Measurements from ENCODE around the gene NEK10.
A peak's percentile ranks its signal among the peaks of the same experiment; 100 is the strongest.

The NEK10 gene

GRCh38 chr3:27110020-27110419 lies 259.2 kb downstream of the NEK10 start:
- H3K9me3 ChIP-seq (ENCODE audit: control insufficient read depth, insufficient read depth, low read length): no peaks in the 10 kb centered on the region

GRCh38 chr3:27108322-27108721 lies 260.9 kb downstream of the NEK10 start:
- Histone ChIP-seq H3K27me3 (ENCODE audit: control insufficient read depth, insufficient read depth, low read length) (no peaks in the 10 kb centered on the region), H3K9me3 (ENCODE audit: control insufficient read depth, insufficient read depth, low read length) (no peaks in the 10 kb centered on the region), H3K4me1 (ENCODE audit: control insufficient read depth, insufficient read depth, low read length) (peaks cover 1% of the 10 kb centered on the region; the same call in 1 of the 2 replicates), H3K4me3 (ENCODE audit: low read length) (no peak overlapping the region), H3K27ac (ENCODE audit: low read length) (no peak overlapping the region), H3K36me3 (ENCODE audit: control insufficient read depth, insufficient read depth, low read length) (no peaks in the 10 kb centered on the region)
- no peak for DNase-seq (ENCODE audit: low read depth, low spot score)
- WGBS (ENCODE audit: insufficient coverage, insufficient read length): no CpG with 5 or more reads among the region's 4 CpGs

More at GRCh38 chr3:27110020-27110419, 259.2 kb downstream of the NEK10 start:
- Histone ChIP-seq H3K4me1 (ENCODE audit: control insufficient read depth, insufficient read depth, low read length) (peaks cover 1% of the 10 kb centered on the region; the same call in 1 of the 2 replicates), H3K36me3 (ENCODE audit: control insufficient read depth, insufficient read depth, low read length) (no peaks in the 10 kb centered on the region), H3K4me3 (ENCODE audit: low read length) (no peak overlapping the region), H3K27me3 (ENCODE audit: control insufficient read depth, insufficient read depth, low read length) (no peaks in the 10 kb centered on the region), H3K27ac (ENCODE audit: low read length) (no peak overlapping the region)
- DNase-seq (ENCODE audit: low read depth, low spot score): no peak
- no CpG with 5 or more reads among the region's 3 CpGs for WGBS (ENCODE audit: insufficient coverage, insufficient read length)

- no peaks in the 10 kb centered on the region for H3K9me3 ChIP-seq (ENCODE audit: control insufficient read depth, insufficient read depth, low read length)
- H3K27me3 ChIP-seq (ENCODE audit: control insufficient read depth, insufficient read depth, low read length): no peaks in the 10 kb centered on the region
- H3K4me1 ChIP-seq (ENCODE audit: control insufficient read depth, insufficient read depth, low read length): peaks cover 1% of the 10 kb centered on the region; the same call in 1 of the 2 replicates
- DNase-seq (ENCODE audit: low read depth, low spot score): peak; percentile 25
- no peak overlapping the region for H3K4me3 ChIP-seq (ENCODE audit: low read length)
- no peaks in the 10 kb centered on the region for H3K36me3 ChIP-seq (ENCODE audit: control insufficient read depth, insufficient read depth, low read length)
- no peak overlapping the region for H3K27ac ChIP-seq (ENCODE audit: low read length)
- no CpG with 5 or more reads among the region's 6 CpGs for WGBS (ENCODE audit: insufficient coverage, insufficient read length)
Measured at GRCh38 chr3:27105904-27106303, 263.3 kb downstream of the NEK10 start.

DNA sequence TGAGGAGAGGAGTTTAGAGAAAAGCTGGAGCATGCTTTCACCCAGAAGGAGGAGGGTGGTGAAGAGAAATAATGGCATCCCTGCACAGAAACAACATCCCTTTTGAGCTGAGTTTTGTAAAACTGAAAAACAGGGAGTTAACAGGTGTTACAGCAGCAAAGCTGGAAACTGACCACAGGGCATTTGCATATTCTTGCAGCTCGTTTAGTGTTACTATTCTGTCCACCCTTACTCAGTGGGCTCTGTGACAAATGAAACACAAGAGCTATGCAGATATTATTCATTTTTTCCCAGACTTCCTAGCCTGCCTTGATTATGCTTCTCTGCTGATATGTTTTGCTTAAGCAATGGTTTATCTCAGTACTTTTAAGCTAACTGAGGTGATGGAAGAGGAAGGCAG lies 272.0 kb downstream of the NEK10 start:
- H3K36me3 ChIP-seq (ENCODE audit: control insufficient read depth, insufficient read depth, low read length): no peaks in the 10 kb centered on the region
- H3K27ac ChIP-seq (ENCODE audit: low read length): no peak overlapping the region
- no peaks in the 10 kb centered on the region for H3K9me3 ChIP-seq (ENCODE audit: control insufficient read depth, insufficient read depth, low read length)
- DNase-seq (ENCODE audit: low read depth, low spot score): no peak
- H3K4me1 ChIP-seq (ENCODE audit: control insufficient read depth, insufficient read depth, low read length): no peaks in the 10 kb centered on the region
- no CpG with 5 or more reads among the region's 1 CpG for WGBS (ENCODE audit: insufficient coverage, insufficient read length)
- H3K4me3 ChIP-seq (ENCODE audit: low read length): no peak overlapping the region
- H3K27me3 ChIP-seq (ENCODE audit: control insufficient read depth, insufficient read depth, low read length): no peaks in the 10 kb centered on the region

DNA sequence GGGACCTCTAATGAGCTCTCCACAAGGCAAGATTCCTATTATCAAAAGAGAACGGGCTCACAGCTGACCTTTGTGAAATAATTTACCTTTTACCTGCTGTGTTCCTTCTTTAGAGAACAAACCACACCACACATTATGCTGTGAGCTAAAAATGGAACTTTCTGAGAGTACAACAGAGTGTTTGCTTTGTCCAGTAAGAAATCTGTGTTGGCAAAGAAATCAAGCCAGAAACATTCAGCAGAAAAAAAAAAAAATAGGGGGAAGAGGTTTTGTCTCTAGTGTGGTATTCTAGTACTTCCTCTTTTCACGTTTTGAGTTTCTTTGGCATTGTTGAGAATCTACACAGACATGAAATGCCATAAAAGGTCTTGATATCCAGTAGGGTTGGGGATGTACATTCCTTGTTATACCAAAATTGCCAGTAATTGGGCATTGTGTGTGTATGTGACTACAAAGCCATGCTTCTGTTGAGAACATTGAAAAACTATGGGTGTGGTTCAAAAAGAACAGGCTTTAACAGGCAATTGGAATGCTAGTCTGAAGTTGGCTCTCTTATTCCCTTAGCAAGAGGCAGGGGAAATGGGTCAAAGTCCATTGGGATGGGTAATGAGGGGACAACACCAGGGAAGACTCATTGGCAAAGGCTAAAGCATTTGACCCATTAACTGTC lies 273.5 kb downstream of the NEK10 start:
- Histone ChIP-seq H3K4me3 (ENCODE audit: low read length) (no peak overlapping the region), H3K36me3 (ENCODE audit: control insufficient read depth, insufficient read depth, low read length) (no peaks in the 10 kb centered on the region), H3K9me3 (ENCODE audit: control insufficient read depth, insufficient read depth, low read length) (no peaks in the 10 kb centered on the region), H3K27ac (ENCODE audit: low read length) (no peak overlapping the region), H3K4me1 (ENCODE audit: control insufficient read depth, insufficient read depth, low read length) (no peaks in the 10 kb centered on the region), H3K27me3 (ENCODE audit: control insufficient read depth, insufficient read depth, low read length) (no peaks in the 10 kb centered on the region)
- no CpG with 5 or more reads among the region's 2 CpGs for WGBS (ENCODE audit: insufficient coverage, insufficient read length)
- no peak for DNase-seq (ENCODE audit: low read depth, low spot score)

- H3K27me3 ChIP-seq (ENCODE audit: control insufficient read depth, insufficient read depth, low read length): no peaks in the 10 kb centered on the region
- no peaks in the 10 kb centered on the region for H3K4me1 ChIP-seq (ENCODE audit: control insufficient read depth, insufficient read depth, low read length)
- no CpG with 5 or more reads among the region's 4 CpGs for WGBS (ENCODE audit: insufficient coverage, insufficient read length)
Measured at GRCh38 chr3:27094721-27095120, 274.5 kb downstream of the NEK10 start.

GRCh38 chr3:27093771-27094170 lies 275.4 kb downstream of the NEK10 start:
- H3K27ac ChIP-seq (ENCODE audit: low read length): no peak overlapping the region
- H3K9me3 ChIP-seq (ENCODE audit: control insufficient read depth, insufficient read depth, low read length): no peaks in the 10 kb centered on the region
- no peak overlapping the region for H3K4me3 ChIP-seq (ENCODE audit: low read length)
- no peaks in the 10 kb centered on the region for H3K27me3 ChIP-seq (ENCODE audit: control insufficient read depth, insufficient read depth, low read length)
- no peaks in the 10 kb centered on the region for H3K4me1 ChIP-seq (ENCODE audit: control insufficient read depth, insufficient read depth, low read length)
- no peaks in the 10 kb centered on the region for H3K36me3 ChIP-seq (ENCODE audit: control insufficient read depth, insufficient read depth, low read length)
- no CpG with 5 or more reads among the region's 2 CpGs for WGBS (ENCODE audit: insufficient coverage, insufficient read length)
- DNase-seq (ENCODE audit: low read depth, low spot score): no peak

More at GRCh38 chr3:27094721-27095120, 274.5 kb downstream of the NEK10 start:
- H3K4me3 ChIP-seq (ENCODE audit: low read length): no peak overlapping the region
- H3K36me3 ChIP-seq (ENCODE audit: control insufficient read depth, insufficient read depth, low read length): no peaks in the 10 kb centered on the region
- no peak for DNase-seq (ENCODE audit: low read depth, low spot score)
- H3K9me3 ChIP-seq (ENCODE audit: control insufficient read depth, insufficient read depth, low read length): no peaks in the 10 kb centered on the region
- no peak overlapping the region for H3K27ac ChIP-seq (ENCODE audit: low read length)

- Histone ChIP-seq H3K36me3 (ENCODE audit: control insufficient read depth, insufficient read depth, low read length) (no peaks in the 10 kb centered on the region), H3K9me3 (ENCODE audit: control insufficient read depth, insufficient read depth, low read length) (no peaks in the 10 kb centered on the region), H3K4me3 (ENCODE audit: low read length) (no peak overlapping the region), H3K4me1 (ENCODE audit: control insufficient read depth, insufficient read depth, low read length) (no peaks in the 10 kb centered on the region), H3K27me3 (ENCODE audit: control insufficient read depth, insufficient read depth, low read length) (no peaks in the 10 kb centered on the region), H3K27ac (ENCODE audit: low read length) (no peak overlapping the region)
- DNase-seq (ENCODE audit: low read depth, low spot score): no peak
- whole genome bisulfite sequencing (ENCODE audit: insufficient coverage, insufficient read length): no CpG with 5 or more reads among the region's 6 CpGs
Measured at GRCh38 chr3:27090275-27091041, 278.7 kb downstream of the NEK10 start.

- Histone ChIP-seq H3K4me3 (ENCODE audit: low read length) (no peak overlapping the region), H3K36me3 (ENCODE audit: control insufficient read depth, insufficient read depth, low read length) (no peaks in the 10 kb centered on the region), H3K27me3 (ENCODE audit: control insufficient read depth, insufficient read depth, low read length) (no peaks in the 10 kb centered on the region), H3K9me3 (ENCODE audit: control insufficient read depth, insufficient read depth, low read length) (no peaks in the 10 kb centered on the region), H3K27ac (ENCODE audit: low read length) (no peak overlapping the region), H3K4me1 (ENCODE audit: control insufficient read depth, insufficient read depth, low read length) (no peaks in the 10 kb centered on the region)
- no peak for DNase-seq (ENCODE audit: low read depth, low spot score)
- no CpG with 5 or more reads among the region's 1 CpG for WGBS (ENCODE audit: insufficient coverage, insufficient read length)
Measured at GRCh38 chr3:27089645-27090044, 279.5 kb downstream of the NEK10 start.

GRCh38 chr3:27089068-27089467 lies 280.1 kb downstream of the NEK10 start:
- no peaks in the 10 kb centered on the region for H3K27me3 ChIP-seq (ENCODE audit: control insufficient read depth, insufficient read depth, low read length)
- no peaks in the 10 kb centered on the region for H3K9me3 ChIP-seq (ENCODE audit: control insufficient read depth, insufficient read depth, low read length)
- H3K27ac ChIP-seq (ENCODE audit: low read length): no peak overlapping the region
- H3K4me1 ChIP-seq (ENCODE audit: control insufficient read depth, insufficient read depth, low read length): no peaks in the 10 kb centered on the region
- no CpG with 5 or more reads among the region's 2 CpGs for WGBS (ENCODE audit: insufficient coverage, insufficient read length)
- DNase-seq (ENCODE audit: low read depth, low spot score): no peak
- H3K4me3 ChIP-seq (ENCODE audit: low read length): no peak overlapping the region
- no peaks in the 10 kb centered on the region for H3K36me3 ChIP-seq (ENCODE audit: control insufficient read depth, insufficient read depth, low read length)
